HG03095 (cell line): ENCODE results near the gene RABIF.
"Not testable (repeated sequence)": the region's sequence is repeated elsewhere in the genome, so short reads cannot be mapped to it uniquely, and the experiment has no call there.

Source experiments
- ATAC-seq: cut with Tn5 transposase; IDR thresholded peaks from one replicate; pipeline ENCODE4 v1.9.1; 2021; ENCODE audit warnings: moderate library complexity; ENCODE audit not compliant: unreplicated experiment

Gene RABIF

DNA sequence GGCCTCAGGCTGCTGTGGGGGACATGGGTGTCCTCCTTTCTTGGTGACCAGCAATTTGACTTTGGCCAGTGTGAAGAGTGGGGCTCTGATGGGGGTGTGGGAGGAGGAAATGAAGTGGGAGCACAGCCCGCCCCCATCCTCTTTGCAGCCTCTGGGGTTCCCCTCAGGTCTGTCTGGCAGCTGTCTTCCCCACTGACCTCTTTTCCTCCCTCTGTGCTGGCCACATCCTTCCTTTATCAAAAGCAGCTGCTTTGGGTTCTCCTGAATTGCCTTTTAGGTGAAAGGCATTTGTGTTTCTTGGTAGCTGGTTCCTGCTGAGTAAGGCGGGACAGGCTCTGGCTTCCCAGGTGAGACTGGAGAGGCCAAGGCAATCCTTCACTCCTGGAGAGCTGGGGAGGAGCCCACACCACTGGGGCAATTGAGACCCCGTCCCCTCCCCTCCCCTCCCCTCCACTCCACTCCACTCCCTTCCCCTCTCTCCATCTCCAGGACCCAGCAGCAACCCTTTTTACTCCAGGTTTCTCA lies 53.3 kb downstream of the RABIF start:
- ATAC-seq = no peak

DNA sequence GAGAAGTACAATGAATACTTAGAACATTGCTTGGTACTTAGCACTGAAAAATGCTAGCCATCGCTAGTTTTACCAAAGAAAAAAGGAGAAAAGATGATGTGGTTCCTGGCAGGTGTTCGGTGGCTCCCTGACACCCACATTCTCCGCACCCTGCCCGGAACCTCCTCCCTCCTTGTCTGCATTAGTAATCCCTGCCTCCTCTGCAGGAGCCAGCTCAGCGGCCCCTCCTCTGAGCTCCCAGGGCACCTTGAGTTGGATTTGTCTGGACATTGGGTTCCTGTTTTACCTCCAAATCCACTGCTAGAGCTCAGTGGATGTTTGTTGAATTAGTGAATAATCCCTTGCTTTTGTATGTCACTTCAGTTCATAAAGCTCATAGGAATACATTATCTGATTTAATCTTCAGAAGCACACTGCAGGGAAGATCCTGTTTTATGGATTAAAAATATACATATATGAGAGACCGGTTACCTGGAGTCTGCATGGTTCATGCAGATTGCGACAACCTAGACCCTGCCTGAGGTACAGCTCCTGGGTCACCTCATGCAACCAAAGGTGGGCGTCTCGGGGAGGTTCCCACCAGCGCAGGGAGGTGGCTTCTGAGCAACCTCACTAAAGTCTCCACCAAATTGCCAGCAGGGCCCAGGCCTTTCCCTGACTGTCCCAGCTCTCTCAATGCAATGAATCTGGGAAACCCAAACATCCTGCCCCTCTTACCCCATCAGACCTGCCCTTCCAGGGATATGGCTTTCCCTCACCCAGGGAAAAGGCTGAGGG lies 54.0 kb downstream of the RABIF start:
- ATAC-seq = no peak

DNA sequence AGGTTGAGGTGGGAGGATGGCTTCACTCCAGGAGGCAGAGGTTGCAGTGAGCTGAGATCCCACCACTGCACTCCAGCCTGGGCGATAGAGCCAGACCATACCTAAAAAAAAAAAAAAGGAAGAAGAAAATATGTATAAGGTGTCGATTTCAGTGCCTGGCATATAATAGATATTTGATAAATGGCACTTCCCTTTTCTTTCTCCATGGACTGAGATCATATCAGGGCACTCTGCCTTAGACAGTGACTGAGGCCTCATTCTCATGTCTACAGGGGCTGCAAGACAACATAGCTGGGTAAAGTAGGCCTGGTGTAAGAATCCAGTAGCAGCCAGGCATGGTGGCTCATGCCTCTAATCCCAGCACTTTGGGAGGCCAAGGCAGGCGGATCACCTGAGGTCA lies 57.0 kb downstream of the RABIF start:
- no peak for ATAC-seq

DNA sequence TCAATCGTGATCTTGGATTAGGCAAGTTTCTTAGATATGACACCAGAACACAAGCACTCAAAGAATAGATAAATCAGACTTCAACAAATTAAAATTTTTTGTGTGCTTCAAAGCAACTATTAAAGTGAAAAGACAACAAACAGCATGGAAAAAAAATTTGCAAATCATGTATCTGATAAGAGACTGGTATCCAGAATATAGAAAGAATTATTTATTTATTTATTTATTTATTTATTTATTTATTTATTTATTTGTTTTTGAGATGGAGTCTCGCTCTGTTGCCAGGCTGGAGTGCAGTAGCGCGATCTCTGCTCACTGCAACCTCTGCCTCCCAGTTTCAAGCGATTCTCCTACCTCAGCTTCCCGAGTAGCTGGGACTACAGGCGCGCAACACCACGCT lies 59.7 kb downstream of the RABIF start:
- ATAC-seq = not testable (repeated sequence)
